H9 (cell line): ENCODE results near the gene SPTBN5. TPM values are rescaled to one million over a fixed set of nuclear protein-coding genes. Genes with fewer than 3 reads are reported as not detected.

Source experiments
- DNase-seq: peaks from one replicate; pipeline ENCODE4 v3.0.0-alpha.2; 2017
- H2AFZ ChIP-seq: one replicate; pipeline ENCODE4 v1.6.1; 2013; ENCODE audit warnings: mild to moderate bottlenecking, low read length, control low read depth, moderate library complexity
- H2AK5ac ChIP-seq: 2 replicates; pipeline ENCODE4 v1.6.1; 2013; ENCODE audit warnings: low read length, control low read depth, mixed read lengths; ENCODE audit not compliant: insufficient read length
- H2BK120ac ChIP-seq: one replicate; pipeline ENCODE4 v1.6.1; 2013; ENCODE audit warnings: low read depth, mild to moderate bottlenecking, low read length, control low read depth, inconsistent platforms; ENCODE audit not compliant: poor library complexity, severe bottlenecking
- H2BK12ac ChIP-seq: 2 replicates; pipeline ENCODE4 v1.6.1; 2013; ENCODE audit warnings: low read length, control low read depth, mixed read lengths, low read depth; ENCODE audit not compliant: insufficient read length
- H2BK15ac ChIP-seq: 2 replicates; pipeline ENCODE4 v1.6.1; 2013; ENCODE audit warnings: low read depth, low read length, control low read depth
- H2BK20ac ChIP-seq: one replicate; pipeline ENCODE4 v1.6.1; 2013; ENCODE audit warnings: low read depth, mild to moderate bottlenecking, low read length, control low read depth, inconsistent platforms; ENCODE audit not compliant: poor library complexity, severe bottlenecking
- H2BK5ac ChIP-seq: 2 replicates; pipeline ENCODE4 v1.6.1; 2013; ENCODE audit warnings: low read length, control low read depth, mixed read lengths; ENCODE audit not compliant: insufficient read length
- H3K14ac ChIP-seq: 2 replicates; pipeline ENCODE4 v1.6.1; 2013; ENCODE audit warnings: low read length, control low read depth; ENCODE audit not compliant: insufficient read depth
- H3K18ac ChIP-seq: 2 replicates; pipeline ENCODE4 v1.6.1; 2013; ENCODE audit warnings: low read depth, mild to moderate bottlenecking, mixed read lengths, low read length, control low read depth; ENCODE audit not compliant: insufficient read length
- H3K23ac ChIP-seq: 2 replicates; pipeline ENCODE4 v1.6.1; 2013; ENCODE audit warnings: low read length, control low read depth, mixed read lengths, low read depth; ENCODE audit not compliant: insufficient read length
- H3K23me2 ChIP-seq: 2 replicates; pipeline ENCODE4 v1.6.1; 2013; ENCODE audit warnings: low read depth, mild to moderate bottlenecking, mixed read lengths, low read length, control low read depth; ENCODE audit not compliant: insufficient read length, poor library complexity, severe bottlenecking
- H3K27ac ChIP-seq: 2 replicates; pipeline ENCODE4 v1.5.1; 2013; ENCODE audit warnings: low read length, control low read depth, mixed read lengths, low read depth; ENCODE audit not compliant: insufficient read length
- H3K27me3 ChIP-seq: 2 replicates; pipeline ENCODE4 v1.6.1; 2013; ENCODE audit warnings: low read length, control low read depth, inconsistent platforms; ENCODE audit not compliant: insufficient read depth
- H3K4ac ChIP-seq: 2 replicates; pipeline ENCODE4 v1.6.1; 2013; ENCODE audit warnings: low read depth, mild to moderate bottlenecking, control low read depth, inconsistent platforms, low read length, moderate library complexity
- H3K4me1 ChIP-seq: 2 replicates; pipeline ENCODE4 v1.6.1; 2013; ENCODE audit warnings: low read length, control low read depth, inconsistent platforms; ENCODE audit not compliant: insufficient read depth
- H3K4me2 ChIP-seq: 2 replicates; pipeline ENCODE4 v1.6.1; 2013; ENCODE audit warnings: low read length, control low read depth, mixed read lengths; ENCODE audit not compliant: insufficient read length, insufficient read depth
- H3K56ac ChIP-seq: 2 replicates; pipeline ENCODE4 v1.6.1; 2013; ENCODE audit warnings: low read depth, mild to moderate bottlenecking, mixed read lengths, low read length, control low read depth; ENCODE audit not compliant: insufficient read length
- H3K79me1 ChIP-seq: 2 replicates; pipeline ENCODE4 v1.6.1; 2013; ENCODE audit warnings: low read depth, mild to moderate bottlenecking, moderate library complexity, low read length, control low read depth, inconsistent platforms; ENCODE audit not compliant: insufficient read depth, poor library complexity, severe bottlenecking
- H3K79me2 ChIP-seq: 2 replicates; pipeline ENCODE4 v1.6.1; 2013; ENCODE audit warnings: low read length, control low read depth, inconsistent platforms; ENCODE audit not compliant: insufficient read depth
- H3K9ac ChIP-seq: 2 replicates; pipeline ENCODE4 v1.6.1; 2013; ENCODE audit warnings: low read length, control low read depth, mixed read lengths; ENCODE audit not compliant: insufficient read length; ENCODE audit errors: extremely low read depth
- H3K9me3 ChIP-seq: one replicate; pipeline ENCODE4 v1.6.1; 2013; ENCODE audit warnings: low read depth, low read length, inconsistent platforms; ENCODE audit not compliant: control insufficient read depth
- H3T11ph ChIP-seq: one replicate; pipeline ENCODE4 v1.6.1; 2013; ENCODE audit warnings: mild to moderate bottlenecking, low read length, control low read depth, inconsistent platforms
- H4K20me1 ChIP-seq: one replicate; pipeline ENCODE4 v1.6.1; 2013; ENCODE audit not compliant: control insufficient read depth, insufficient read length, insufficient read depth
- H4K5ac ChIP-seq: 2 replicates; pipeline ENCODE4 v1.6.1; 2013; ENCODE audit warnings: low read depth, mild to moderate bottlenecking, mixed read lengths, low read length, control low read depth; ENCODE audit not compliant: insufficient read length
- H4K8ac ChIP-seq: replicated peaks from 2 replicates; pipeline ENCODE4 v1.6.1; 2013; ENCODE audit warnings: low read length, control low read depth, mixed read lengths, low read depth; ENCODE audit not compliant: insufficient read length
- H4K91ac ChIP-seq: 2 replicates; pipeline ENCODE4 v1.6.1; 2013; ENCODE audit warnings: low read depth, mild to moderate bottlenecking, moderate library complexity, mixed read lengths, low read length, control low read depth; ENCODE audit not compliant: insufficient read length
- H3K27ac Mint-ChIP-seq, 3 experiments: 2 replicates in 2 of 3; 3 replicates in 1 of 3; pipeline ENCODE4 v1.8.0; 2020 to 2021; ENCODE audit warnings: mixed read lengths in 3 of 3, mild to moderate bottlenecking in 1 of 3, moderate library complexity in 1 of 3
- H3K27me3 Mint-ChIP-seq: 2 replicates; pipeline ENCODE4 v1.8.0; 2021; ENCODE audit warnings: low read depth, mild to moderate bottlenecking, moderate library complexity, mixed read lengths
- H3K36me3 Mint-ChIP-seq, 3 experiments: 2 replicates in 2 of 3; 3 replicates in 1 of 3; pipeline ENCODE4 v1.8.0; 2020 to 2021; ENCODE audit warnings: low read depth in 3 of 3, mixed read lengths in 3 of 3; ENCODE audit not compliant: insufficient read depth in 1 of 3
- H3K4me1 Mint-ChIP-seq, 2 experiments: 2 replicates each; pipeline ENCODE4 v1.8.0; 2020; ENCODE audit warnings: mixed read lengths in 2 of 2
- H3K4me3 Mint-ChIP-seq, 2 experiments: 2 replicates in 1 of 2; 3 replicates in 1 of 2; pipeline ENCODE4 v1.8.0; 2020 to 2021; ENCODE audit warnings: mild to moderate bottlenecking in 2 of 2, mixed read lengths in 2 of 2, moderate library complexity in 1 of 2
- H3K9me3 Mint-ChIP-seq, 2 experiments: 2 replicates in 1 of 2; 3 replicates in 1 of 2; pipeline ENCODE4 v1.8.0; 2020; ENCODE audit warnings: mild to moderate bottlenecking in 2 of 2, mixed read lengths in 2 of 2, moderate library complexity in 1 of 2
- CTCF ChIP-seq: fragments of 200-600 bp; sonication (generic); conservative IDR thresholded peaks from 3 replicates; pipeline ENCODE4 v1.8.0; 2021; ENCODE audit warnings: antibody characterized with exemption, mild to moderate bottlenecking
- WGBS: extraction: QIAGEN DNeasy Blood & Tissue Kit; methylation state at CpG from one replicate; pipeline ENCODE4 v1.1.7; 2013; ENCODE audit warnings: missing lambda C conversion rate, low lambda C conversion rate, mixed read lengths; ENCODE audit not compliant: insufficient read length; ENCODE audit errors: extremely low coverage; 5-methylcytosine and 5-hydroxymethylcytosine counted together
- total RNA-seq: library from RNA; stranded (reverse); gene quantifications from 2 replicates; pipeline ENCODE4 v1.2.1, GENCODE V29; 2021

SPTBN5 gene
- total RNA-seq, 1 experiment from 2014 or later = 0.90 TPM

- Histone ChIP-seq H3K18ac (no peak overlapping the region), H3K79me1 (no peaks in the 10 kb centered on the region), H3K14ac (no peak overlapping the region), H2AK5ac (no peak overlapping the region), H3K27me3 (no peaks in the 10 kb centered on the region), H4K8ac (no peak overlapping the region), H2AFZ (no peak overlapping the region), H3K23ac (no peak overlapping the region), H3K4me2 (no peak overlapping the region), H2BK120ac (no peak overlapping the region), H4K91ac (no peak overlapping the region), H3K23me2 (no peaks in the 10 kb centered on the region), H3K9me3 (no peaks in the 10 kb centered on the region), H3K4ac (no peak overlapping the region), H4K20me1 (no peaks in the 10 kb centered on the region), H3K79me2 (no peaks in the 10 kb centered on the region), H4K5ac (no peak overlapping the region), H3K4me1 (no peaks in the 10 kb centered on the region), H2BK20ac (no peak overlapping the region), H2BK5ac (no peak overlapping the region), H3K27ac (no peak overlapping the region), H2BK15ac (no peak overlapping the region), H3K9ac (no peak overlapping the region), H3T11ph (no peak overlapping the region), H3K56ac (no peak overlapping the region), H2BK12ac (no peak overlapping the region)
- Mint-ChIP-seq H3K36me3 (no peaks in the 10 kb centered on the region; a peak in 1 of 7 replicates), H3K27ac (no peak overlapping the region; a peak in 1 of 7 replicates), H3K4me3 (no peak overlapping the region), H3K4me1 (peaks cover 5 to 7% of the 10 kb centered on the region in 2 experiments), H3K9me3 (no peaks in the 10 kb centered on the region), H3K27me3 (no peaks in the 10 kb centered on the region)
- DNase-seq = peak; percentile 81
- peak; percentile 83 for TF ChIP-seq CTCF
- no CpG with 5 or more reads among the region's 18 CpGs for WGBS
These were observed 82.2 kb downstream of the SPTBN5 start for GRCh38 chr15:41811432-41812195.
